Stimulated activated naive CD8-positive, alpha-beta T cell treated with anti-CD3 and anti-CD28 coated beads, Interleukin-15, Interleukin-2, amounts not matched to agents 100 ng/mL and 50 ng/mL, for 24 hours (primary cell): ENCODE measurements around the gene HRH3.

Source experiments
- H3K27ac Mint-ChIP-seq: one replicate; pipeline ENCODE4 v1.8.0; 2021; ENCODE audit warnings: mild to moderate bottlenecking, mixed read lengths
- H3K27me3 Mint-ChIP-seq: one replicate; pipeline ENCODE4 v1.8.0; 2021; ENCODE audit warnings: mixed read lengths
- H3K36me3 Mint-ChIP-seq: one replicate; pipeline ENCODE4 v1.8.0; 2021; ENCODE audit warnings: low read depth, mixed read lengths
- H3K4me1 Mint-ChIP-seq: one replicate; pipeline ENCODE4 v1.8.0; 2021; ENCODE audit warnings: low read depth, mixed read lengths
- H3K4me3 Mint-ChIP-seq: one replicate; pipeline ENCODE4 v1.8.0; 2021; ENCODE audit warnings: mild to moderate bottlenecking, mixed read lengths
- H3K9me3 Mint-ChIP-seq: one replicate; pipeline ENCODE4 v1.8.0; 2021; ENCODE audit warnings: mixed read lengths

HRH3 gene

DNA sequence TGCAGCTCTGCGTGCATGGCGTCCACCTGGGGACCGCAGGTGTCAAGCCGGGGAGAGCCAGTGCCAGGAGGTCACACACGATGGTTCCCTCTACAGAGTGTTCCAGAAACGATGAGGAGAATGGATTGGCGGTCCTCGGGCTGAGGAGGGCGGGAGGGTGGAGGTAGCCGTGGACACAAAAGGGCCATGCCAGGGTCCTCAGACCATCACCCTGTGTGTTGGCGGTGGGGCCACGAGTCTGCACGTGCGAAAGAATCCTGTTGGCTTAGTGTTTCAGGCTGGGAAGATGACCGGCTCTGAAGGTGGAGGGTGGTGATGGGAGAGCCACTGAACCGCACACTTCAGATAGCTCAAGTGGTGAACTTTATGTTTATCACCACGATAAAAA lies 13.7 kb downstream of the HRH3 start:
- Mint-ChIP-seq H3K27me3 (no peaks in the 10 kb centered on the region), H3K9me3 (no peaks in the 10 kb centered on the region), H3K4me1 (no peaks in the 10 kb centered on the region), H3K27ac (no peak overlapping the region), H3K36me3 (peaks cover 17% of the 10 kb centered on the region), H3K4me3 (no peak overlapping the region)

DNA sequence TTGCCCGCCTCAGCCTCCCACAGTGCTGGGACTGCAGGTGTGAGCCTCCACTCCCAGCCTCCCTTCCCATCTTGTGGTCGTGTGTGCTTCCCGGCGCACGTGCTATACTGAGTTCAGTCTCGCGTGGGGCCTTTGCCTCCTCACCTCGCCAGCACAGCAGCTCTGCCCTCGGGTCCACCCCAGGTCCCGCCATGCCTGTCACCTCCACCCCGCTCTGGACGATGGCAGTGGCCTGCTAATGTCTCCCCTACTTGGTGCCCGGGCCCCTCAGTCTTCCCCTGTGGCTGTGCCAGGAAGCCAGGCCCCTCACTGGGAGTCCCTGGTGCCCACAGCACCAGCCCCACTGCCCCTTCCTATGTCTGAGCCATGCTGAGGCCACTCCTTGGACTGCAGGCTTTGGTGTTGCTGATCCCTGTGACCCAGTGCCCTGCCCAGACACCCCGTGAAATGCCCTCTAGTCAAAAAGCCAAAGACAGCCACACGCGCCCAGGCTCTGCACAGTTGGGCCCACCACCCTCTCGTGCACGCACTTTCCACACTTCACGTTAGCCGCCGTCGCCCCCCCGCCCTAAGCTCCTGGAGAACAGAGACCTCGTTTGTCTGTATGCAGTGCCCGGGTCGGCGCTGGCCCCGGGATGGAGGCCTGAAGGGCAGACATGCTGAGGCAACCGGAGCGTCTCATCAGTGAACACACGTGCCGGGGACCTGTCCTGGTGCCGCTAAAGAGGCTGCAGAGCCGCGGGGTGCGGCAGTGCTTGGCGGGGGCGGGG lies 14.3 kb downstream of the HRH3 start:
- Mint-ChIP-seq H3K27me3 (no peaks in the 10 kb centered on the region), H3K9me3 (no peaks in the 10 kb centered on the region), H3K4me3 (no peak overlapping the region), H3K36me3 (peaks cover 19% of the 10 kb centered on the region), H3K4me1 (no peaks in the 10 kb centered on the region), H3K27ac (no peak overlapping the region)

DNA sequence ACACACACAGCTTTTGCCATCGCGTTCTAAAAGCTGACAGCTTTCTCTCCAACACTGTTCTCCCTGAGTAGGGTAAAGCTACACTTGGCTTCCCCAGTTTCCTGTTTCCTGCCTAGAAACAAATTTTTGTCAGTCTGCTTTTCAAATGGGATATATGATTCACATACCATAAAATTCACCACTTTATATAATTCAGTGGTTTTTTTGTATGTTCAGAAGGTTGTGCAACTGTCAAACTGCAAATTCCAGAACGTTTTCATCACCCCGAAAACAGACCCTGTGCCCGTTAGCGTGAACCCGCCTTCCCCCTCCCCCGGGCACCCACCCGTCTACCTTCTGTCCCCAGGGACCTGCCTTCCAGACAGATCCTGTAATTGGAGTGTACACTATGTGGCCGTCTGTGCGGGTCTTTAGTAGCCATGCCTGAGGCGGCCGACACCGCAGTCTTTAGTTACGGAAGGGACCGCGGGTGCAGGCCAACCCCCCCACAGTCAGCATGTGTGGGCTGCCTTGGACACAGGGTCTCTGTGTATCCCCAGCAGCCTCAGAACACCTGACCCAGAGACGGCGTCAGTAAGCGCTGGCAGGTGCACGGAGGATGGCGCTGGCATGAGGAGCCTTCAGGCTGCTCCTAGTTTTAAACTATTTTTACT lies 16.6 kb downstream of the HRH3 start:
- H3K4me3 Mint-ChIP-seq: no peak overlapping the region
- H3K4me1 Mint-ChIP-seq: no peaks in the 10 kb centered on the region
- H3K27ac Mint-ChIP-seq: no peak overlapping the region
- peaks cover 35% of the 10 kb centered on the region for H3K36me3 Mint-ChIP-seq
- H3K9me3 Mint-ChIP-seq: no peaks in the 10 kb centered on the region
- H3K27me3 Mint-ChIP-seq: no peaks in the 10 kb centered on the region

DNA sequence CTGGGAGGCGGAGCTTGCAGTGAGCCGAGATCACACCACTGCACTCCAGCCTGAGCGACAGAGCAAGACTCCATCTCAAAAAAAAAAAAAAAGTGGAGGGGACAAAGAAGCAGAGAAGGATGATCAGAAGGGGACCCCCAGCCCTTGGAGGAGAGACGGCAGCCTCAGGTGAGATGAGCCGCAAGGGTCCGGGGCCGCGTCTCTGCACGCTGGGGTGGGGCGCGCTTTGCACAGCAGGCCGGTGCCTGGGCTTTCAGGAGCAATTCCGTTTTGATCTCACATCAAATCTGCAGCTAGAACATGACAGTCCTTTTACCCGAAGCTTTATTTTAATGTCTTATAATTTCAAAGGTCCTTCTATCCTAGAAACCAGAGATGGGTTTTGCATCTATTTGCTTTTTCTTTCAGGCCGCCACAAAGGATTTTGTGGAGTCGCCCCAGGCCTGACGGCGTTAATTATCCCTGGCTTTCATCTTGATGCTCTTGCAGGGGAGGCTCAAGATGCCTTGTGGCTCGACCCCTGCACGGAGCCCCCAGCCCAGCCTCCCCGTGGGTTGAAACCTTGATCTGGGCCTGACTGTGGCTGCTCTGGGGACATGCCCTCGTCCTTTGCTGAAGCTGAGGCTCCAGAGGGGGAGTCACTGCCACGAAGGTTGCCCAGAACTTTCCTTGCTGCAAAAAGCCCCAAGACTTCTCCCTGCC lies 17.3 kb downstream of the HRH3 start:
- Mint-ChIP-seq H3K27ac (no peak overlapping the region), H3K36me3 (peaks cover 38% of the 10 kb centered on the region), H3K27me3 (no peaks in the 10 kb centered on the region), H3K4me3 (no peak overlapping the region), H3K9me3 (no peaks in the 10 kb centered on the region), H3K4me1 (no peaks in the 10 kb centered on the region)

DNA sequence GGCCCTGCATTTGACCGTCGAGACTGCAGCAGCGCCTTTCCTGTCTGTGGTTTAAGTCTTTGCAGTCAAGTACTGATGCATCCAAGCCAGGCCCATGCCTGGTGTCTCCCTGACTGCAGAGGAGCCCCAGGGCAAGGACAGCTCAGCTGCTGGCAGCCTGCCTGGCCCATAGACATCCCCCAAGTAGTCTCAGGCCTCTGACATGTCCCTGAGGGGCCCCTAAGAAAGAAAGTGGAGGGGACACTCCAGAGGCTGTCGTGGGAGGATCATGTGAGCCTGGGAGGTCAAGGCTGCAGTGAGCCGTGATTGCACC lies 18.0 kb downstream of the HRH3 start:
- H3K27ac Mint-ChIP-seq: no peak overlapping the region
- H3K27me3 Mint-ChIP-seq: no peaks in the 10 kb centered on the region
- peaks cover 38% of the 10 kb centered on the region for H3K36me3 Mint-ChIP-seq
- H3K9me3 Mint-ChIP-seq: no peaks in the 10 kb centered on the region
- no peak overlapping the region for H3K4me3 Mint-ChIP-seq
- no peaks in the 10 kb centered on the region for H3K4me1 Mint-ChIP-seq

DNA sequence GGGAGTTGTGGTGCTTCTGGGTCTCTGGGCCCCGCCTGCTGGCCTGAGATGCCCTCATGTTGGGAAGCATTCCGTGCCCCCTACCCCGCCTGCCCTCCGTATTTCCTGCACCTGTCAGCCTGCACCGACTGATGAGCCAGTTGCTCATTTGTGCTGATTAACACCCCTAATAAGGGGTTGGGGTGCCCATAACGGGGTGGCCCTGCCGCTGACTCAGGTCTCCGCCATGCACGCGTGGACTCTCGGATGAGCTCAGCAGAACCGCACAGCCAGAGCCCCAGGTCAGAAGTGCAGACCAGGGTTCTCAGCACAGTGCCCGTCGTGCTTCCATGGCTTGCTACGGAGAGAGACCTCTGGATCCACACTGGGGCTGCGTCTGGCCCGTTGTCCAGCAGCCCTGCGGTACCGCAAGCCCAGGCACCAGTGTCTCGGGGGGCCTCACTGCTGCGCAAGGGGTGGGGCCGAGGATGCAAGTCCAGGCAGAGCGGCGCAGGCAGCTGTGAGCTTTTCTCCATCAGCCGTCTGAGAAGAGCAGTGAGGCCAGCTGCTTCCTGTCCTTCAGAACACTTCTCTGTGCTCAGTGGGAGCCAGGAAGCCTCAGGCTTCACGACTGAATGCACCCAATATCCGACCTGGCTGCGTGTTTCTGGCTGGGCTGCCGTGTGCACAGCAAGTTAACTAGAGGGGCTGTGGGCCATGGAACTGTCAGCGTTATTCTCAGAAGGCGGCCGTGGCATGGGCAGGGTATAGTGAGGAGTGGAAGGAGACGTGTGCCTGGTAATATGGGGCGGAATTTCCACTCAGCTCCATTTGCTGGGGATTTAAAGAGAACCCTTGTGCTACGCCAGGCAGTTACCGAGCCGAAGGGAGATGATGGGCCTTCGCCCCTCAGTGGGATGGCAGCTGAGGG lies 18.6 kb downstream of the HRH3 start:
- no peak overlapping the region for H3K27ac Mint-ChIP-seq
- H3K36me3 Mint-ChIP-seq: peaks cover 38% of the 10 kb centered on the region

DNA sequence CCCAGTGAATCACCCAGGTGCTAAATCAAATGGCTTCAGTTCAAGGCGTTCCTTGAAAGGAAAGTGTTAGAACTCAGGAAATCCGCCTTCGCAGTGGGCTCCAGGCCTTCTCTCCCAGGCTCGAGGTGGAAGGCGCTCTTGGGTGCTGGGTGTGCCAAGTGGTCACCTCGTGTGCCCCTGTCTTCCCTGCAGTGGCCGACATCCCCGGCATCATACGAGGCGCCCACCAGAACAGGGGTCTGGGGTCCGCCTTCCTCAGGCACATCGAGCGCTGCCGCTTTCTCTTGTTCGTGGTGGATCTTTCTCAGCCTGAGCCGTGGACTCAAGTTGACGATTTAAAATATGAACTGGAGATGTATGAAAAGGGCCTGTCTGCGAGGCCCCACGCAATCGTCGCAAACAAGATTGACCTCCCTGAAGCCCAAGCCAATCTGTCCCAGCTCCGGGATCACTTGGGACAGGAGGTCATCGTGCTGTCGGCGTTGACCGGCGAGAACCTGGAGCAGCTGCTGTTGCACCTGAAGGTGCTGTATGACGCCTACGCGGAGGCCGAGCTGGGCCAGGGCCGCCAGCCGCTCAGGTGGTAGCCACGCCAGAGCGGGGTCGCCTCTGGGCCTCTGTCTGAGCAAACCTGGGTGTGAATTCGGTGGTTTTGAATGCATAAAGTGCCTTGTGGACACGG lies 19.4 kb downstream of the HRH3 start:
- Mint-ChIP-seq H3K4me1 (no peaks in the 10 kb centered on the region), H3K27me3 (no peaks in the 10 kb centered on the region), H3K9me3 (no peaks in the 10 kb centered on the region), H3K36me3 (peaks cover 43% of the 10 kb centered on the region), H3K27ac (no peak overlapping the region), H3K4me3 (no peak overlapping the region)

More for the DNA sequence above, 18.6 kb downstream of the HRH3 start:
- Mint-ChIP-seq H3K4me1 (no peaks in the 10 kb centered on the region), H3K27me3 (no peaks in the 10 kb centered on the region), H3K9me3 (no peaks in the 10 kb centered on the region), H3K4me3 (no peak overlapping the region)

DNA sequence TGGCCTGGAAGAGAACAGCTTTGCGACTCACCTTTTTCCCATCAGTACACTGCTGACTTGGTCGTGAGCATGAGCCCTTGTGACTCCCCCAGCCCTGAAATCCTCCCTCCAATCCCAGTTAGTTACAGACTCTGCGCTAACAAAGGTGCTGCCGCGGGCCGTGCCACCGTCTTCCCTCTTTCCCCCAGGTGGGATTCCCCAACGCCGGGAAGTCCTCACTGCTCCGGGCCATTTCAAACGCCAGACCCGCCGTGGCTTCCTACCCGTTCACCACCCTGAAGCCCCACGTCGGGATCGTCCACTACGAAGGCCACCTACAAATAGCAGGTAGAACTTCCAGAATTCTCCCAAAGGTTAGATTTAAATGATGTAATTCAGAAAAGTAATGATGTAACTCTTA lies 21.1 kb downstream of the HRH3 start:
- H3K4me1 Mint-ChIP-seq: no peaks in the 10 kb centered on the region
- H3K27ac Mint-ChIP-seq: no peak overlapping the region
- no peaks in the 10 kb centered on the region for H3K9me3 Mint-ChIP-seq
- H3K36me3 Mint-ChIP-seq: peaks cover 49% of the 10 kb centered on the region
- no peaks in the 10 kb centered on the region for H3K27me3 Mint-ChIP-seq
- H3K4me3 Mint-ChIP-seq: no peak overlapping the region

DNA sequence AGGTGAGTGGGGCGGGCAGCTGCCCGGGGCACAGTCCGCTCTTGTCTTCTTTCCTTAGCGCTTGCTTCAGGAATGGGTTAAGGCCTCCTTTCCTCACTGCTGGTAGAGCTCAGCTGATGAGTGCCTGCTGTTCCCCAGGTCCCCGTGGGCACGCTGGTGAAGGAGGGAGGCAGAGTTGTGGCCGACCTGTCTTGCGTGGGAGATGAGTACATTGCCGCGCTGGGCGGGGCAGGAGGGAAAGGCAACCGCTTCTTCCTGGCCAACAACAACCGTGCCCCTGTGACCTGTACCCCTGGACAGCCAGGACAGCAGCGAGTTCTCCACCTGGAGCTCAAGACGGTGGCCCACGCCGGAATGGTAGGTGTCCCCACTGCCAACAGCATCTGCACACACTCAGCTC lies 21.6 kb downstream of the HRH3 start:
- peaks cover 47% of the 10 kb centered on the region for H3K36me3 Mint-ChIP-seq
- no peak overlapping the region for H3K4me3 Mint-ChIP-seq
- H3K9me3 Mint-ChIP-seq: no peaks in the 10 kb centered on the region
- no peaks in the 10 kb centered on the region for H3K4me1 Mint-ChIP-seq
- no peaks in the 10 kb centered on the region for H3K27me3 Mint-ChIP-seq
- H3K27ac Mint-ChIP-seq: no peak overlapping the region

DNA sequence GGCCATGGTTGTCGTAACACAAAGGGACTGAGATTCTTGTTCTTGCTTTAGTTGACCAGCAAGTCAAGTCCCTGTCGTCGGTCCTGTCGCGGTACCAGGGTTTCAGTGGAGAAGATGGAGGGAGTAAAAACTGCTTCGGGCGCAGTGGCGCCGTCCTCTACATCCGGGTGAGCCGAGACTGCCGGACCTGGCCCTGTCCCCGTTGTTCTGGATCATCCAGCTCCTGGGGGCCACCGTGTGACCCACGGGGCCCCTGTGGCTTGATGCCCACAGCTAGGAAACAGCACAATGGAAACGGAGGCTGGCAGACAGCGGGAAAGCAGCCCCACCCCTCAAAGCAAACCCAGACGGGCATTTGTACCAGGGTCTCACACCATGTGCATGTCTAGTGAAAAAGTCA lies 22.3 kb downstream of the HRH3 start:
- Mint-ChIP-seq H3K27me3 (no peaks in the 10 kb centered on the region), H3K4me3 (no peak overlapping the region), H3K36me3 (peaks cover 44% of the 10 kb centered on the region), H3K27ac (no peak overlapping the region), H3K4me1 (peaks cover 3% of the 10 kb centered on the region), H3K9me3 (no peaks in the 10 kb centered on the region)

DNA sequence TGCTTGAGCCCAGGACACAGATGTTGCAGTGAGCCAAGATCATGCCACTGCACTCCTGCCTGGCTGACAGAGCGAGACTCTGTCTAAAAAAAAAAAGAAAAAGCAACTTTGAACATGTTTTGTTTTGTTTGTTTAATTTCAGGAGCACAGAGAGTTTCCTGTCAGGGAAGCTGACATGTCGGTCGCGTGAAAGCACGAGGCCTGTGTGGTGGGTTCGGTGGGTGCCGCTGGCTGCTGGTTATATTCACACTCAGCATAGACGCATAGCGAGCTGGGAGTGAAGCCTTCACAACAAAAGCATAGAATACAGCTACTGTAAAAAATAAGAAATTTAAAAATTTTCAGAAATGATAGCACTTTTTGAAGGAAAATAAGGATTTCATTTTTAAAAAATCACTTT lies 22.8 kb downstream of the HRH3 start:
- no peaks in the 10 kb centered on the region for H3K9me3 Mint-ChIP-seq

DNA sequence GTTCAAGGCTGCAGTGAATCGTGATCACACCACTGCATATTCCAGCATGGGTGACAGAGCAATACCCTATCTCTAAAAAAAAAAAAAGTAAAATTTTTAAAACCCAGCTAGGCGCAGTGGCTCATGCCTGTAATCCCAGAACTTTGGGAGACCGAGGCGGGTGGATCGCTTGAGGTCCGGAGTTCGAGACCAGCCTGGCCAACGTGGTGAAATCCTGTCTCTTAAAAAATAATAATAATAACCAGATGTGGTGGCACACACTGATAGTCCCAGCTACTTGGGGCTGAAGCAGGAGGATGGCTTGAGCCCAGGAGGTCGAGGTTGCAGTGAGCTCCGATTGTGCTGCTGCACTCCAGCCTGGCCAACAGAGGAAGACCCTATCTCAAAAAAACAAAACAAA lies 23.8 kb downstream of the HRH3 start:
- Mint-ChIP-seq H3K27ac (no peak overlapping the region), H3K4me1 (peaks cover 3% of the 10 kb centered on the region), H3K4me3 (no peak overlapping the region), H3K27me3 (no peaks in the 10 kb centered on the region), H3K36me3 (peaks cover 37% of the 10 kb centered on the region), H3K9me3 (no peaks in the 10 kb centered on the region)

More for the DNA sequence above, 22.8 kb downstream of the HRH3 start:
- Mint-ChIP-seq H3K27ac (no peak overlapping the region), H3K36me3 (peaks cover 41% of the 10 kb centered on the region), H3K4me1 (peaks cover 3% of the 10 kb centered on the region), H3K27me3 (no peaks in the 10 kb centered on the region), H3K4me3 (no peak overlapping the region)

DNA sequence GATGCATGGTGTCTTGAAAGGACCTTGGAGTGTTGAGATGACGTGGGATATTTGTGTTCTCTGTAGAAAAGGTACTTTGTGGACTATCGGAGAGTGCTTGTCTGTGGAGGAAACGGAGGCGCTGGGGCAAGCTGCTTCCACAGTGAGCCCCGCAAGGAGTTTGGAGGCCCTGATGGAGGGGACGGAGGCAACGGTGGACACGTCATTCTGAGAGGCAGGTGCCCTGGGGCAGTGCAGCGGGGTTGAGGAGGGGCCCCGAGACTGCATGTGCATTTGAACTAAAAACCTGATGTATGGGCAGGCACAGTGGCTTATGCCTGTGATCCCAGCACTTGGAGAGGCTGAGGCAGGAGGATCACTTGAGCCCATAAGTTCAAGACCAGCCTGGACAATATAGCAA lies 24.3 kb downstream of the HRH3 start:
- H3K36me3 Mint-ChIP-seq: peaks cover 34% of the 10 kb centered on the region
- no peak overlapping the region for H3K4me3 Mint-ChIP-seq
- H3K27me3 Mint-ChIP-seq: no peaks in the 10 kb centered on the region
- peaks cover 3% of the 10 kb centered on the region for H3K4me1 Mint-ChIP-seq
- no peaks in the 10 kb centered on the region for H3K9me3 Mint-ChIP-seq
- H3K27ac Mint-ChIP-seq: no peak overlapping the region

DNA sequence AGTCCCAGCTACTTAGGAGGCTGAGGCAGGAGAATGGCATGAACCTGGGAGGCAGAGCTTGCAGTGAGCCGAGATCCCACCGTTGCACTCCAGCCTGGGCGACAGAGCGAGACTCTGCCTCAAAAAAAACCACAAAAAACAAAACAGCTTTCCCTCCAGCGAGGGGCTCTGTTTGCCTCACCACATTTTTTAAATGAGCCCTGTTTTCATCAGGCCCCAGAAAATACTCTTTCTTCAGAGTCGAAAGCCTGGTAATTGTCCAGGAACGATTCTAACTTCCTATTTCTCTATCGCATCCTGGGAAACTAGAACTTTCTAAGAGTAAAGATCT lies 25.0 kb downstream of the HRH3 start:
- Mint-ChIP-seq H3K4me1 (peaks cover 3% of the 10 kb centered on the region), H3K4me3 (no peak overlapping the region), H3K9me3 (no peaks in the 10 kb centered on the region), H3K27me3 (no peaks in the 10 kb centered on the region), H3K36me3 (peaks cover 32% of the 10 kb centered on the region), H3K27ac (no peak overlapping the region)
